Tibial nerve (tissue), 3 donors: ENCODE results near the gene CD1C.

Source experiments
- CTCF ChIP-seq, 5 experiments: fragments of 200-600 bp in 3 of 5; fragments of 450-650 bp in 2 of 5; sonication (generic) in 3 of 5; IDR thresholded peaks; one replicate each; pipeline ENCODE4 v1.5.1; 2016 to 2019; ENCODE audit warnings: antibody characterized with exemption in 5 of 5, mild to moderate bottlenecking in 3 of 5, moderate library complexity in 2 of 5
- POLR2A ChIP-seq, 2 donors: fragments of 450-650 bp; IDR thresholded peaks; one replicate each; pipeline ENCODE4 v1.6.1; 2017; ENCODE audit warnings: antibody characterized with exemption in 2 of 2, mild to moderate bottlenecking in 2 of 2, moderate library complexity in 2 of 2

GRCh38 chr1:158310623-158311022 is 20.9 kb downstream of the CD1C start:
- no peak for TF ChIP-seq POLR2A (IDR thresholded peaks at IDR 0.05)
- no peak for TF ChIP-seq CTCF (IDR thresholded peaks at IDR 0.05)
